Measurements from ENCODE around the gene CNTFR. TPM values are rescaled to one million over a fixed set of nuclear protein-coding genes. Genes with fewer than 3 reads are reported as not detected.
A peak's percentile ranks its signal among the peaks of the same experiment; 100 is the strongest.

CNTFR gene
- total and polyA plus RNA-seq, 2 of the 8 experiments (the other 6 are each of a cell fraction or from before 2014, with no cell fraction given): 1.2 to 4.2 TPM

DNA sequence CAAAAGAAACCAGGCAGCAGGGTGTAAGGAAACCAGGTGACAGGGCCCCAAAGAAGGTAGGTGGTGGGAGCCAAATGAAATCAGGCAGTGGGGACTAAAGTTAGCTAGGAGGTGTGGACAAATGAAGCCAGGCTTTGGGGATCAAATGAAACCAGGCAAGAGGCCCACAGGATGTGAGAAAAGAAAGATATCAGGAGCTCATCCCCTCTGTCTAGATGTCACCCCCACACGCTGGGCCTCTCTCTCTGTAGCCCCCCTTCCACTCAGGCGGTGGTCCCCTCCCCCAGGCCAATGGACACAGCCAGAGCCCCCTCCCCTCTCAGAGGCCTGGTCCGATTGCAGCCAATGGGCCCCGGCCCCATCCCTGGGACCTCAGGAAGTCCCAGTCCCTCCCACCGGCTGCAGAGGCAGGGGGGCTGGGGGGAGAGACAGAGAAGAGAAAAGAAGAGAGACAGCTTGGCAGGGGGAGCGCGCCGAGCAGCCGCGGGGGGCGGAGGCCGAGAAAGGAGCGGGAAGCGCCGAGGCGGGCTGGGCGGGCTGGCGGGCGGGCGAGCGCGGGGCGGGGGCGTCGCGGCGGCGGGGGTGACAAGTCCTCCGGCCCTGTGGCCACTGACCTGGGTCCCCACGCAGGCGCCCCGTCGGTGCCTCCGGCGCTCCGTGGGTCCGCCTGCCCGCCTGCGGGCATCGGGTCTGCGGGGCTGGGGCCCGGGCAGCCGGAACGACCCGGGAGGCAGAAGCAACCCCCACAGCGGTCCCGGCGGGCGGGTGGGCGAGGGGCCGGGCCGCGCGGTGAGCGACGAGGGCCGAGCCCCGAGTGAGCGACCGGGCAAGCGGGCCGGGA is 11.9 kb downstream of the CNTFR start:
- DNase-seq (ENCODE audit: low read depth in 1 of 2, low spot score in 2 of 2): no peak
- WGBS, 2 experiments (ENCODE audit: extremely low coverage in 1 of 2, insufficient coverage in 1 of 2, insufficient read length in 1 of 2, insufficient replicate concordance in 2 of 2, low coverage in 1 of 2, low lambda C conversion rate in 2 of 2, missing lambda C conversion rate in 1 of 2): 0% methylated on average over 2 of the region's 62 CpGs; no CpG with 5 or more reads in 1 of the 2 experiments
- CTCF ChIA-PET (ENCODE audit: partially characterized antibody): interaction anchor here (0.7 to 13.8 kb wide), 14 partner anchors 8 to 97 kb away, joined by 3 to 241 read pairs (median 6); partner anchors contain the start of gene CNTFR

More for the DNA sequence above, 11.9 kb downstream of the CNTFR start:
- Histone ChIP-seq H3K14ac (ENCODE audit: insufficient read length) (no peak overlapping the region), H3K56ac (replicated peaks; ENCODE audit: insufficient read length, low read depth, low read length) (no peak overlapping the region), H3K4ac (replicated peaks; ENCODE audit: insufficient read length, low read depth, low read length) (peak overlapping the region; percentile 44), H2BK5ac (ENCODE audit: low read depth, low read length) (no peak overlapping the region), H3K23me2 (ENCODE audit: low read depth, low read length) (peaks cover 19% of the 10 kb centered on the region; the same call in 1 of the 2 replicates), H3K4me1 (replicated peaks in 1 of 4; ENCODE audit: control insufficient read depth in 3 of 4, insufficient read depth in 4 of 4, low read length in 3 of 4) (peaks cover 12 to 46% (median 32%) of the 10 kb centered on the region in 4 experiments), H2BK12ac (ENCODE audit: low read depth, low read length) (peak overlapping the region; percentile 96; the same call in 1 of the 2 replicates), H4K8ac (ENCODE audit: extremely low read depth, insufficient read depth, low read length) (no peak overlapping the region), H3K36me3 (ENCODE audit: control insufficient read depth in 2 of 4, insufficient read depth in 4 of 4, low read length in 3 of 4) (no peaks in the 10 kb centered on the region), H2BK120ac (replicated peaks; ENCODE audit: low read depth, low read length) (no peak overlapping the region), H4K20me1 (replicated peaks in 1 of 2; ENCODE audit: control insufficient read depth in 1 of 2, insufficient read depth in 2 of 2, low read length in 2 of 2) (peaks cover 0 to 5% of the 10 kb centered on the region in 2 experiments), H2AK5ac (ENCODE audit: low read depth, low read length) (no peak overlapping the region), H3K9me3 (ENCODE audit: insufficient read depth in 2 of 2, low read depth in 1 of 2, low read length in 1 of 2) (no peaks in the 10 kb centered on the region), H3K79me1 (ENCODE audit: low read depth, low read length) (no peaks in the 10 kb centered on the region), H4K91ac (replicated peaks; ENCODE audit: insufficient read length, low read length) (no peak overlapping the region), H3K27me3 (replicated peaks in 1 of 4; ENCODE audit: control insufficient read depth in 3 of 4, extremely low read depth in 1 of 4, insufficient read depth in 3 of 4, low read length in 3 of 4) (peaks cover 21 to 73% (median 58%) of the 10 kb centered on the region in 4 experiments), H3K18ac (ENCODE audit: extremely low read depth, low read length) (peak overlapping the region; percentile 62; the same call in 1 of the 2 replicates), H2BK20ac (ENCODE audit: low read length) (no peak overlapping the region), H3K27ac (ENCODE audit: low read depth, low read length) (no peak overlapping the region), H3K23ac (ENCODE audit: insufficient read length) (no peak overlapping the region), H3K9ac (replicated peaks in 1 of 4; ENCODE audit: extremely low read depth in 1 of 4, low read depth in 3 of 4, low read length in 3 of 4) (no peak overlapping the region), H3K4me2 (ENCODE audit: insufficient read depth in 1 of 2, low read depth in 2 of 2, low read length in 2 of 2) (peak overlapping the region; percentile 84), H2BK15ac (ENCODE audit: low read length) (no peak overlapping the region), H4K5ac (ENCODE audit: insufficient read length, low read depth, low read length) (no peak overlapping the region), H3K79me2 (ENCODE audit: control insufficient read depth in 1 of 2, insufficient read depth in 2 of 2, low read length in 2 of 2) (no peaks in the 10 kb centered on the region), H3K4me3 (ENCODE audit: extremely low read depth in 1 of 4, insufficient read depth in 2 of 4, low read depth in 3 of 4, low read length in 4 of 4) (peak overlapping the region; percentile 24 to 55 (median 44); a peak in 7 of 8 replicates), H2AFZ (ENCODE audit: low read length) (no peak overlapping the region)
- TF ChIP-seq BACH1 (IDR thresholded peaks at IDR 0.05; ENCODE audit: low read length): no peak
- no peak for TF ChIP-seq SIN3A (conservative IDR thresholded peaks at IDR 0.05 in 1 of 2, IDR thresholded peaks at IDR 0.05 in 1 of 2; ENCODE audit: low read depth in 1 of 2, low read length in 2 of 2)
- TF ChIP-seq CEBPB (IDR thresholded peaks at IDR 0.05; ENCODE audit: low read depth, low read length): no peak
- TF ChIP-seq RNF2 (IDR thresholded peaks at IDR 0.05; ENCODE audit: borderline replicate concordance, low read depth, low read length, missing control alignments, poor library complexity, severe bottlenecking): no peak
- no peak for TF ChIP-seq EP300 (IDR thresholded peaks at IDR 0.05; ENCODE audit: borderline replicate concordance in 1 of 2, low read depth in 2 of 2, low read length in 2 of 2)
- TF ChIP-seq, protein P1, sequence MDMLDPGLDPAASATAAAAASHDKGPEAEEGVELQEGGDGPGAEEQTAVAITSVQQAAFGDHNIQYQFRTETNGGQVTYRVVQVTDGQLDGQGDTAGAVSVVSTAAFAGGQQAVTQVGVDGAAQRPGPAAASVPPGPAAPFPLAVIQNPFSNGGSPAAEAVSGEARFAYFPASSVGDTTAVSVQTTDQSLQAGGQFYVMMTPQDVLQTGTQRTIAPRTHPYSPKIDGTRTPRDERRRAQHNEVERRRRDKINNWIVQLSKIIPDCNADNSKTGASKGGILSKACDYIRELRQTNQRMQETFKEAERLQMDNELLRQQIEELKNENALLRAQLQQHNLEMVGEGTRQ (IDR thresholded peaks at IDR 0.05; ENCODE audit: low read length): no peak
- TF ChIP-seq KDM4A (IDR thresholded peaks at IDR 0.05; ENCODE audit: low read depth, low read length, severe bottlenecking): no peak
- no peak for TF ChIP-seq TBP (IDR thresholded peaks at IDR 0.05; ENCODE audit: low read depth, low read length)
- POLR2A ChIA-PET (ENCODE audit: partially characterized antibody): interaction anchor here (1.0 to 5.6 kb wide), 8 partner anchors 11 to 60 kb away, joined by 3 to 36 read pairs (median 4); partner anchors contain the start of genes ARID3C, CNTFR and SIGMAR1
- no peak for FAIRE-seq

All from H1 (cell line).